Hematopoietic multipotent progenitor cell treated with erythropoietin and hydrocortisone succinate and interleukin-3 and kit ligand, for 17 days (in vitro differentiated cells): Measurements from ENCODE around the gene KRTAP10-1.

ENCODE experiments used
- DNase-seq: peaks from one replicate; pipeline ENCODE4 v3.0.0-alpha.2; 2015; ENCODE audit warnings: low spot score

The KRTAP10-1 gene

DNA sequence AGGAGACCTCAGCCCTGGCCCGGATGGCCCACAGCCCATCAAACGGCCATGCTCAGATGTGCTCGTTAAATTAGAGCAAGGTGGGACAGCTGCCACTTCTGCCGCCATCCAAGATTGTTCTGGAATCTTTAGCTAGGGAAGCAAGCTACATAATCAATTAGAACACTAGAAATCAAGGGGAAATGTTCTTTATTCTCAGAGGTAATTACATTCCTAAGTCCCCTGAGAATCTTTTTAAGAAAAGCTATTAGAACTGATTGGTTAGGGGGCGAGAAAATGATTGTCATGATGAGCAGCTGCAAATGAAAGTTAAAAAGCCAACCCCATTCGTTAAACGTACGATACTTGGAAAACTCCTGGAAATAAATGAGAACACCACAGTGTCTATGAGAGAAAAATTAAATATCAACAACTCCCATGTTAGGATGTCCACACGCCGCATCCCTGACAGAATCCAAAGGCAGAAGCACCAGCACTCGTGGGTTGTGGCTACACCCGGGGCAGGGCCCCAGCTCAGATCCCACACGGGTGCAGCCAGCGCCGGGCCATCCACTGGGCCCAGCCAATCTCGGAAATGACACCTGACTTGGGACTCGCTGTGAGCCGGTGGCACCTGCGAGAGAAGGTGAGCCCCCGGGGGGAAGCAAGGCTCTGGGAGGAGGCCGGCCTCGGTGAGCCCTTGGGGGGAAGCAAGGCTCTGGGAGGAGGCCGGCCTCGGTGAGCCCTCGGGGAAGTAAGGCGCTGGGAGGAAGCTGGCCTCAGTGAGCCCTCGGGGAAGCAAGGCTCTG is 37.6 kb downstream of the KRTAP10-1 start:
- no peak for DNase-seq

- no peak for DNase-seq
Measured at GRCh38 chr21:44500111-44500510, 39.9 kb downstream of the KRTAP10-1 start.

GRCh38 chr21:44499631-44500030 is 40.4 kb downstream of the KRTAP10-1 start:
- DNase-seq, result no peak

DNA sequence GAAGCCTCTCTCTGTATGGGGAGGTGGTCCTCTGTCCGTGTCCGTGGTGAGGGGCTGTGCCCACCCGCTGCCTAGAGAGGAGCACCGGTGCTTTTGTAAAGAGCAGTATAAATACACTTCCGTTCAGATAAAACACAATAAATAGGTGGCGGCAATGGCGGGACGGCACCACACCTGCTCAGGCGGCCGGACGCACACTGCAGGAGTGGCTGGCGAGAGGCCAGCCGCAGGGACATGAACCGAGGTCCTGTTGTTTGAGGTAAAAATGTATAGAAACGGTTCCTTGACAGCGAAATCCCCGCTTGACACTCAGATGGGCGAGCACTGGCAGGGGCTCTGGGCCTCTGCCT is 40.8 kb downstream of the KRTAP10-1 start:
- no peak for DNase-seq

- no peak for DNase-seq
Measured at GRCh38 chr21:44498280-44499210, 41.5 kb downstream of the KRTAP10-1 start.

DNA sequence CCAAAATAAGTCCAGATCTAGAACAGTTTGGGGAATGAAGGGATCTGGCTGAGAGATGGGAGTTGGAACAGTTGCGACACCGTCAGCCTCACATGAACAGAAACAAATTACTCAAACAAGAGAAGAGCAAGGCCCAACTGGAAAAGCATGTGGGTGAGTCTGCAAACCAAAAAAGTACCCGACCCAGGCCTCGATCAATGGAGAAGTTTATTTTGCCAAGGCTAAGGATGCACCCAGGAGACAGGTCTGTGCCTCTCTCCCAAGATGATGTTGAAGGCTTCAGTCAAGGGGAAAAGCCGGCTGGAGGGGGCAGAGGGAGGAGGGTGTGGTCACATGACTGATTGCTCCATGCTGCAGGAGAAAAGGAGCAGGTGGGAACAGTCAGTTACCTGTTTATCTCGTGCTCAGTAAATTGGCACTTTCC is 42.3 kb downstream of the KRTAP10-1 start:
- DNase-seq, result no peak

DNA sequence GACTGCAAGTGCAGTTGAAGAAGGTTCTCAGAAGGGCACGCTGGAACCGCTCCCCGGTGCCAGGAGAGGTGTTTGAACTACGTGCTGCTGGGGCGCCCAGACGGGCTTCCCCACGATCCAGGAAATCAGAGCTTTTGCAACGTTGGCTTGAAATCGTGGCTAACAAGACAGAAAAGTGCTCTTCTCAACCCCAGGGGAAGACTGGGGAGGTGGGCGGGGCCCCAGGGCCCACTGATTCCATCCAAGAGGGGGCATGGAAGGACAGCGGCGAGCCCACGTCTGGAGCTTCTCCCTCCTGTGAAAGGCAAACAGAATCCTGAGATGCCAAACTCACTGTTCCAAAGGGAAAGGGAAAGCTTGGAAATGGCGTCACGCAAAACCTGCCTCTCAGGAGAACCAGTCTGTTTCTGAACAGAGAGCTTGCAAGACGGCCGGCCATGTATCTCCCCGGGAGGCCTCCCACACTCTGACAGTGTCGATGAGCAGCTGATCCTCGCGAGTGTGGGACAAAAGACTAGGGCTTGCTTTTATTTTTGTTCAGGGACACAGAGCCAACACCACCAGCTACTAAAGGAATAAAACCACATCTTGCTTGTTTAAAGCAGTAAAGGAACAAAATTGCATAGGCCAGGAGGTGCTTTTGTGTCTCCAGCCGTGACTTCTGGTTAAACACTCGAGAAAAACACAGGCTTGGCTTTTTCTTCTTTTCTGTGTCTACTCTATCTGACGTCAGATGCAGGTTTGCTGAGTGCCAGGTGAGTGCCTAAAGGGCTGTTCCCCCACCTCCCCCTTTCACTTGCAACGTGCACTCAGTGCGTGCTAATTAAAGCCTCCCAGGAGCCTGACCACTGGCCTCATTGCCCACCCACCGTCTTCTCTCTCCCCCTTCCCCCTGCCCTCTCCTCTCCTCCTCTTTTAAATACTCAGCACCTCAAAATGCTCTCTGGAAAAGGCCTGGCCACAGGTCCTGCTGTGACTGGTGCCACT is 43.1 kb downstream of the KRTAP10-1 start:
- no peak for DNase-seq

GRCh38 chr21:44495611-44496563 is 44.1 kb downstream of the KRTAP10-1 start:
- DNase-seq, result no peak

DNA sequence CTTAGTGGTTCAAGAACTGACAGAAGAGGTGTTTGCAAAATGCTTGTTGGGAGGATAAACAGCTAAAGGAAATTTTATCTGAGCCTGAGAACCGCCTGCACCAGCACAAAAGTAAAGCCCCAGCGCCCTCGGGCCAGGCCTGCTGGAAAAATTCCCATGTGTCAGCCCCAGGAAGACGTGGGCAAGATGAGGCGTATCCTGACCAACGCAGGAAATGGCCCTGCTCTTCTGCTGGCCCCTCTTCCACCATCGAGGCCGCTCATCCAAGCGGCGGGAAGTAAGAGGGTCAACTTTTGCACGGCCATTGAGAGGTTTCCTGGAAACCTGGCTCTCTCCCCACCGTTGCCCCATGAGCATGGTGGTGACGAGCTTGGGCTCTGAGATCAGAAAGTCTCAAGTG is 45.0 kb downstream of the KRTAP10-1 start:
- DNase-seq, result no peak

DNA sequence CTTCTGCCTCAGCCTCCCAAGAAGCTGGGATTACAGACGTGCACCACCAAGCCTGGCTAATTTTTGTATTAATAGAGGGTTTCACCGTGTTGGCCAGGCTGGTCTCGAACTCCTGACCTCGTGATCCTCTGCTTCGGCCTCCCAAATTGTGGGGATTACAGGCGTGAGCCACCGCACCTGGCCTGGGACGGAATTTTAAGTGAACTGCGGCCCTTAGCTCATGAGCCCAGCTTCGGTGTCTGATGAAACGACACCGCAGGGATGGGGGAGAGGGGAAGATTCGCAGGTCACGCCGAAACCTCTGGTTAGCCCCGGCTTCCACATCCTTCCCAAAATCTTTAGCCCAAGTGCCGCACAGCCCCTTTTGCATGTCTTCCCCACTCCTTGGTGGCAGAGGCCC is 45.6 kb downstream of the KRTAP10-1 start:
- DNase-seq, result no peak

DNA sequence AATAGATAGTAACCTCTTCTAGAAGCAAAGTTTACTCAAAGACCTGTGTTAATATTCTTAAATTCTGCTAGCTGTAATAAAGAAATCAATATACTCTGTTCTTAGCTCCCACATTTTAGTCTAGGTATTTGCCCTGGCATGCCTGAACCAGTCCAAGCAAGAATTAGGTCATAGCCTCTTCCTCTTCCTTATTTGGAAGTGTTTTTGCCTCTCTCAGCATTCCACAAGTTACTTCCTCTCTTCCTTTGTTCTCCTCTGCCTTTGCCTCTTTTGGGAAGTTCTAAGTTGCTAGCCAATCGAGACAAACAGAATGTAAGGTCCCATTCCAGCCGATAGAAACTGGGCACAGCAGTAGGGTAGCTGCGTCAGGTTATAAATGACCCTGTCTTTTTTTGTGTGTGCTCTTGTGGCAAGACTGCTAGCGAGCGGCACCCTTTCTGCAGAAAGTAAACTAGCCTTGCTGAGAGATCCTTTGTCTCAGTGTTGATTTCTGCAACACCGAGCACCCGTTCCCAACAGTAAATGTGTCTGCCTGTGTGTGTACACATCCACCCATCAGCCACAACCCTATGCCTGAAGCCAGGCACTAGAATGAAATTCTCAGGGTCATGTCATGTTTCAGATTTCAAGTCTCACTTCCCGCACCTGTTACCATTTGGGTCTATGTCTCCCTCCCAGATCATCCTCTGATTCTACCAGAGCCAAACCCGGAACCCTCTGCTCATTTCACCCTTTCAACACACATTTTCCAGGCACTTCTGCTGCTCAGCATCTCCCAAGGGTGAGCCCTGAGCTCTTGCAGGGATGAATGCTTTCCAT is 47.2 kb downstream of the KRTAP10-1 start:
- DNase-seq, result no peak

GRCh38 chr21:44490816-44491215 is 49.2 kb downstream of the KRTAP10-1 start:
- no peak for DNase-seq

GRCh38 chr21:44490405-44490804 is 49.6 kb downstream of the KRTAP10-1 start:
- DNase-seq, result no peak

GRCh38 chr21:44489962-44490361 is 50.0 kb downstream of the KRTAP10-1 start:
- DNase-seq, result no peak
